ENCODE results near the gene CDK5RAP2.

The CDK5RAP2 gene

DNA sequence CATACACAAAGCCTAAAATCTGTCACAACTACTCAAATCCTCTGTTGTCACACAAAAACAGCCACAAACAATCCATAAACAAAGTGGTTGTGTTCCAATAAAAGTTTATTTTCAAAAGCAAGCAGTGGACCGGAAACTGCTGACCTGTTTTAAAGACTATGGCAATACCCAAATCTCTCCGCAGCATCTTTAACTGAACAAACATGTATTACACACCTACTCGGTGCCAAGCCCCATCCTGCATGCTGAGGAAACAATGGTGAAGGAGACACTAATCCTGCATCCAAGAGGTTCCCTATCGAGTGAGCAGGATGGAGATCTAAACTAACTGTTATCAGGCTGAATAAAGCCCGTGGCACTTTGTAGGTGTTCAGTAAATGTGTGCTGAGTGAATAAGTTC, 11.2 kb downstream of the CDK5RAP2 start:
- Histone ChIP-seq H3K27ac (replicated peaks) (no peak overlapping the region), H3K4me3 (replicated peaks; ENCODE audit: insufficient read depth, low read length) (no peak overlapping the region), H3K27me3 (ENCODE audit: insufficient read depth, poor library complexity, severe bottlenecking) (no peaks in the 10 kb centered on the region)
- TF ChIP-seq, protein P1, sequence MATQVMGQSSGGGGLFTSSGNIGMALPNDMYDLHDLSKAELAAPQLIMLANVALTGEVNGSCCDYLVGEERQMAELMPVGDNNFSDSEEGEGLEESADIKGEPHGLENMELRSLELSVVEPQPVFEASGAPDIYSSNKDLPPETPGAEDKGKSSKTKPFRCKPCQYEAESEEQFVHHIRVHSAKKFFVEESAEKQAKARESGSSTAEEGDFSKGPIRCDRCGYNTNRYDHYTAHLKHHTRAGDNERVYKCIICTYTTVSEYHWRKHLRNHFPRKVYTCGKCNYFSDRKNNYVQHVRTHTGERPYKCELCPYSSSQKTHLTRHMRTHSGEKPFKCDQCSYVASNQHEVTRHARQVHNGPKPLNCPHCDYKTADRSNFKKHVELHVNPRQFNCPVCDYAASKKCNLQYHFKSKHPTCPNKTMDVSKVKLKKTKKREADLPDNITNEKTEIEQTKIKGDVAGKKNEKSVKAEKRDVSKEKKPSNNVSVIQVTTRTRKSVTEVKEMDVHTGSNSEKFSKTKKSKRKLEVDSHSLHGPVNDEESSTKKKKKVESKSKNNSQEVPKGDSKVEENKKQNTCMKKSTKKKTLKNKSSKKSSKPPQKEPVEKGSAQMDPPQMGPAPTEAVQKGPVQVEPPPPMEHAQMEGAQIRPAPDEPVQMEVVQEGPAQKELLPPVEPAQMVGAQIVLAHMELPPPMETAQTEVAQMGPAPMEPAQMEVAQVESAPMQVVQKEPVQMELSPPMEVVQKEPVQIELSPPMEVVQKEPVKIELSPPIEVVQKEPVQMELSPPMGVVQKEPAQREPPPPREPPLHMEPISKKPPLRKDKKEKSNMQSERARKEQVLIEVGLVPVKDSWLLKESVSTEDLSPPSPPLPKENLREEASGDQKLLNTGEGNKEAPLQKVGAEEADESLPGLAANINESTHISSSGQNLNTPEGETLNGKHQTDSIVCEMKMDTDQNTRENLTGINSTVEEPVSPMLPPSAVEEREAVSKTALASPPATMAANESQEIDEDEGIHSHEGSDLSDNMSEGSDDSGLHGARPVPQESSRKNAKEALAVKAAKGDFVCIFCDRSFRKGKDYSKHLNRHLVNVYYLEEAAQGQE (IDR thresholded peaks at IDR 0.05; ENCODE audit: insufficient replicate concordance, low read depth) = no peak
- no peak for TF ChIP-seq GABPA (IDR thresholded peaks at IDR 0.05; ENCODE audit: low read depth)
- TF ChIP-seq, protein P2, sequence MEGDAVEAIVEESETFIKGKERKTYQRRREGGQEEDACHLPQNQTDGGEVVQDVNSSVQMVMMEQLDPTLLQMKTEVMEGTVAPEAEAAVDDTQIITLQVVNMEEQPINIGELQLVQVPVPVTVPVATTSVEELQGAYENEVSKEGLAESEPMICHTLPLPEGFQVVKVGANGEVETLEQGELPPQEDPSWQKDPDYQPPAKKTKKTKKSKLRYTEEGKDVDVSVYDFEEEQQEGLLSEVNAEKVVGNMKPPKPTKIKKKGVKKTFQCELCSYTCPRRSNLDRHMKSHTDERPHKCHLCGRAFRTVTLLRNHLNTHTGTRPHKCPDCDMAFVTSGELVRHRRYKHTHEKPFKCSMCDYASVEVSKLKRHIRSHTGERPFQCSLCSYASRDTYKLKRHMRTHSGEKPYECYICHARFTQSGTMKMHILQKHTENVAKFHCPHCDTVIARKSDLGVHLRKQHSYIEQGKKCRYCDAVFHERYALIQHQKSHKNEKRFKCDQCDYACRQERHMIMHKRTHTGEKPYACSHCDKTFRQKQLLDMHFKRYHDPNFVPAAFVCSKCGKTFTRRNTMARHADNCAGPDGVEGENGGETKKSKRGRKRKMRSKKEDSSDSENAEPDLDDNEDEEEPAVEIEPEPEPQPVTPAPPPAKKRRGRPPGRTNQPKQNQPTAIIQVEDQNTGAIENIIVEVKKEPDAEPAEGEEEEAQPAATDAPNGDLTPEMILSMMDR (IDR thresholded peaks at IDR 0.05; ENCODE audit: insufficient read depth, low read length) = no peak
- TF ChIP-seq POLR2AphosphoS5 (IDR thresholded peaks at IDR 0.05; ENCODE audit: low read depth) = no peak
- no peak for TF ChIP-seq SPI1 (IDR thresholded peaks at IDR 0.05; ENCODE audit: borderline replicate concordance, low read depth)
- DNase-seq (ENCODE audit: low read depth in 1 of 2, low spot score in 1 of 2) = no peak

DNA sequence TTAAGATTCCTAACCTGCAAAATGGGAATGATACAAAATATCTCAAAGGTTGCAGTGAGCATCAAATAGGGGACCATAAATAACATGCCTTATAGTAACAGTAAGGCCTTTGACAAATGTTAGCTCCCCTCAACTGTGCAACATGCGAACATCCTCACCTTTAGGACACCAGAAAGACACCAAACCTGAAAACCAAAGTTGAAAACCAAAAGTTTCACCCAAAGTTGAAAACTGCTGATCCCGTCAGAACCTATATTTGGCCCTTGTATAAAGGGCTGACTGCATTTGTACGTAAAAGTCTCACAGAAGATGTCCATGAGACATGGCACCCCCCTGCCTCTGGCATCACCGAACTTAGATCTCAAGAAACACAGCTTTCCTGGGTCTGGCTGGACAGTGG, 12.1 kb downstream of the CDK5RAP2 start:
- H3K27me3 ChIP-seq (ENCODE audit: insufficient read depth, poor library complexity, severe bottlenecking) = no peaks in the 10 kb centered on the region
- no peak for TF ChIP-seq GABPA (IDR thresholded peaks at IDR 0.05; ENCODE audit: low read depth)
- TF ChIP-seq, protein P1 (IDR thresholded peaks at IDR 0.05; ENCODE audit: insufficient replicate concordance, low read depth) = no peak
- TF ChIP-seq POLR2AphosphoS5 (IDR thresholded peaks at IDR 0.05; ENCODE audit: low read depth) = no peak
- H3K4me3 ChIP-seq (replicated peaks; ENCODE audit: insufficient read depth, low read length) = no peak overlapping the region
- no peak overlapping the region for H3K27ac ChIP-seq (replicated peaks)
- DNase-seq (ENCODE audit: low read depth in 1 of 2, low spot score in 1 of 2) = no peak

DNA sequence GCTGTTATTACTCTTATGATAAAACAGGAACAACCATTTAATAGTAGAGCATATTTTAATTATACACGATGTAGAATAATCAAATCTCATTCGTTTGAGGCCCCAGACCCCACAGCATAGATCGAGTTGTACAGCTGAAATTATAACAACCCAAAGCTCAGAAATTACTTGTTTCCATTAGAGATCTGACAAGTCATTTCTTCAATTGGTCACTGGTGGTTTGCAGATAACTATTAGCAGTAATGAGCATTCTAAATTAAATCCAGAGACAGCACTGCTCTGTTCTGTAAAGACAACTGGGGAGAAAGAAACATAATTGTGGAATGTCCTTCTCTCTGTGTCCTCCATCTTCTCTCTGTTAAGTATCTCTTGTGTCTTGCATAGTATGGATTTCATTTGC, 12.9 kb downstream of the CDK5RAP2 start:
- Histone ChIP-seq H3K27me3 (ENCODE audit: insufficient read depth, poor library complexity, severe bottlenecking) (no peaks in the 10 kb centered on the region), H3K4me3 (replicated peaks; ENCODE audit: insufficient read depth, low read length) (no peak overlapping the region), H3K27ac (replicated peaks) (no peak overlapping the region)
- no peak for DNase-seq (ENCODE audit: low read depth in 1 of 2, low spot score in 1 of 2)
- no peak for TF ChIP-seq POLR2AphosphoS5 (IDR thresholded peaks at IDR 0.05; ENCODE audit: low read depth)
- no peak for TF ChIP-seq SPI1 (IDR thresholded peaks at IDR 0.05; ENCODE audit: borderline replicate concordance, low read depth)
- TF ChIP-seq, protein P2 (IDR thresholded peaks at IDR 0.05; ENCODE audit: insufficient read depth, low read length) = no peak
- no peak for TF ChIP-seq GABPA (IDR thresholded peaks at IDR 0.05; ENCODE audit: low read depth)
- TF ChIP-seq, protein P1 (IDR thresholded peaks at IDR 0.05; ENCODE audit: insufficient replicate concordance, low read depth) = no peak
